ENCODE measurements around the gene MRPS7.
"Not testable (repeated sequence)": the region's sequence is repeated elsewhere in the genome, so short reads cannot be mapped to it uniquely, and the experiment has no call there.

Gene MRPS7

GRCh38 chr17:75271233-75271954, 9.7 kb downstream of the MRPS7 start:
- DNase-seq (ENCODE audit: low read depth, low spot score), result peak; percentile 92

GRCh38 chr17:75271955-75272847, 10.5 kb downstream of the MRPS7 start:
- DNase-seq (ENCODE audit: low read depth, low spot score), result peak; percentile 75

GRCh38 chr17:75272848-75273184, 11.1 kb downstream of the MRPS7 start:
- no peak for DNase-seq (ENCODE audit: low read depth, low spot score)

- DNase-seq (ENCODE audit: low read depth, low spot score), result peak; percentile 47
These were observed 12.5 kb downstream of the MRPS7 start for GRCh38 chr17:75273977-75274708.

GRCh38 chr17:75277664-75278071, 16.0 kb downstream of the MRPS7 start:
- DNase-seq (ENCODE audit: low read depth, low spot score), result peak; percentile 54

GRCh38 chr17:75280189-75280588, 18.5 kb downstream of the MRPS7 start:
- not testable (repeated sequence) for DNase-seq (ENCODE audit: low read depth, low spot score)

- no peak for DNase-seq (ENCODE audit: low read depth, low spot score)
These were observed 23.4 kb downstream of the MRPS7 start for GRCh38 chr17:75285123-75285522.

GRCh38 chr17:75287221-75287620, 25.5 kb downstream of the MRPS7 start:
- no peak for DNase-seq (ENCODE audit: low read depth, low spot score)

GRCh38 chr17:75288359-75288758, 26.7 kb downstream of the MRPS7 start:
- DNase-seq (ENCODE audit: low read depth, low spot score), result no peak

- DNase-seq (ENCODE audit: low read depth, low spot score), result no peak
These were observed 27.1 kb downstream of the MRPS7 start for GRCh38 chr17:75288770-75289114.

- peak; percentile 100 for DNase-seq (ENCODE audit: low read depth, low spot score)
These were observed 27.6 kb downstream of the MRPS7 start, which contains the start of gene SLC25A19 for GRCh38 chr17:75289115-75289831. SLC25A19 (minus strand) TSS chr17:75289433; CDS start chr17:75286764, 2,669 bp downstream.

- peak; percentile 51 for DNase-seq (ENCODE audit: low read depth, low spot score)
These were observed 28.2 kb downstream of the MRPS7 start for GRCh38 chr17:75289832-75290337.

- not testable (repeated sequence) for DNase-seq (ENCODE audit: low read depth, low spot score)
These were observed 31.2 kb downstream of the MRPS7 start for GRCh38 chr17:75292810-75293448.

- DNase-seq (ENCODE audit: low read depth, low spot score), result no peak
These were observed 33.8 kb downstream of the MRPS7 start for GRCh38 chr17:75295201-75296158.

- no peak for DNase-seq (ENCODE audit: low read depth, low spot score)
These were observed 38.6 kb downstream of the MRPS7 start for GRCh38 chr17:75300280-75300679.

GRCh38 chr17:75301049-75301448, 39.4 kb downstream of the MRPS7 start:
- no peak for DNase-seq (ENCODE audit: low read depth, low spot score)

GRCh38 chr17:75301502-75302206, 40.0 kb downstream of the MRPS7 start:
- DNase-seq (ENCODE audit: low read depth, low spot score), result no peak

GRCh38 chr17:75307957-75308731, 46.5 kb downstream of the MRPS7 start:
- no peak for DNase-seq (ENCODE audit: low read depth, low spot score)
